BJ (cell line): ENCODE data around the gene DNMT1. TPM values are rescaled to one million over a fixed set of nuclear protein-coding genes. Genes with fewer than 3 reads are reported as not detected.

Experiments
- CTCF ChIA-PET: fragments of 350-600 bp; formaldehyde crosslinking; extraction: SDS; loops from one replicate; lab custom pipeline; 2021; ENCODE audit warnings: antibody characterized with exemption, inconsistent platforms; lab: Yijun Ruan, JAX
- POLR2A ChIA-PET: fragments of 300-600 bp; sonication (Branson Sonifier 250); formaldehyde crosslinking; extraction: SDS; loops from one replicate; lab custom pipeline; 2021; ENCODE audit warnings: antibody characterized with exemption; lab: Charles Lee
- DNase-seq: peaks from one replicate; pipeline ENCODE4 v3.0.0-alpha.2; 2011; ENCODE audit warnings: low read depth
- H3K27me3 ChIP-seq: 2 replicates; pipeline ENCODE4 v1.6.0; 2011; ENCODE audit warnings: low read length; ENCODE audit not compliant: control insufficient read depth, insufficient read depth
- H3K36me3 ChIP-seq: 2 replicates; pipeline ENCODE4 v1.5.1; 2011; ENCODE audit warnings: low read length; ENCODE audit not compliant: control insufficient read depth, insufficient read depth
- H3K4me3 ChIP-seq: 2 replicates; pipeline ENCODE4 v1.5.1; 2011; ENCODE audit warnings: low read depth, mild to moderate bottlenecking, control low read depth, low read length
- CTCF ChIP-seq: IDR thresholded peaks from 2 replicates; pipeline ENCODE4 v1.5.1; 2011; ENCODE audit warnings: low read depth, mild to moderate bottlenecking, control low read depth, inconsistent platforms, low read length, moderate library complexity; ENCODE audit not compliant: insufficient read depth
- polyA plus RNA-seq: library from polyadenylated mRNA; depleted of rRNA; stranded (reverse); fragments of >200 nt; gene quantifications from 2 replicates; pipeline ENCODE4 v1.2.3, GENCODE V29; 2011

The DNMT1 gene
- polyA plus RNA-seq, 1 experiment, result 31.5 TPM

GRCh38 chr19:10135551-10136334, 59.0 kb downstream of the DNMT1 start:
- POLR2A ChIA-PET, result no interaction called here
- CTCF ChIA-PET, result no interaction called here
- Histone ChIP-seq H3K27me3 (no peaks in the 10 kb centered on the region), H3K36me3 (peaks cover 47% of the 10 kb centered on the region), H3K4me3 (no peak overlapping the region)
- no peak for TF ChIP-seq CTCF
- no peak for DNase-seq

GRCh38 chr19:10134040-10134439, 60.7 kb downstream of the DNMT1 start:
- no peak for DNase-seq
- Histone ChIP-seq H3K27me3 (no peaks in the 10 kb centered on the region), H3K4me3 (no peak overlapping the region), H3K36me3 (peaks cover 35% of the 10 kb centered on the region)
- TF ChIP-seq CTCF, result no peak
- CTCF ChIA-PET, result interaction anchor here (1.3 to 1.9 kb wide), 2 partner anchors 15 to 116 kb away, joined by 3 to 7 read pairs; no protein-coding TSS in a partner anchor
- POLR2A ChIA-PET, result no interaction called here

- Histone ChIP-seq H3K4me3 (no peak overlapping the region), H3K36me3 (peaks cover 31% of the 10 kb centered on the region), H3K27me3 (no peaks in the 10 kb centered on the region)
- ChIA-PET CTCF (interaction anchor here (0.9 to 1.9 kb wide), 4 partner anchors 12 to 116 kb away, joined by 3 to 7 read pairs (median 4); no protein-coding TSS in a partner anchor), POLR2A (no interaction called here)
- DNase-seq, result no peak
- TF ChIP-seq CTCF, result no peak
Observed at GRCh38 chr19:10133596-10133995, 61.2 kb downstream of the DNMT1 start.

- Histone ChIP-seq H3K4me3 (no peak overlapping the region), H3K36me3 (peaks cover 25% of the 10 kb centered on the region), H3K27me3 (no peaks in the 10 kb centered on the region)
- no peak for TF ChIP-seq CTCF
- no peak for DNase-seq
- ChIA-PET POLR2A (no interaction called here), CTCF (interaction anchor here (0.9 to 1.9 kb wide), 5 partner anchors 9 to 117 kb away, joined by 3 to 7 read pairs (median 3); no protein-coding TSS in a partner anchor)
Observed at GRCh38 chr19:10132905-10133304, 61.8 kb downstream of the DNMT1 start.

DNA sequence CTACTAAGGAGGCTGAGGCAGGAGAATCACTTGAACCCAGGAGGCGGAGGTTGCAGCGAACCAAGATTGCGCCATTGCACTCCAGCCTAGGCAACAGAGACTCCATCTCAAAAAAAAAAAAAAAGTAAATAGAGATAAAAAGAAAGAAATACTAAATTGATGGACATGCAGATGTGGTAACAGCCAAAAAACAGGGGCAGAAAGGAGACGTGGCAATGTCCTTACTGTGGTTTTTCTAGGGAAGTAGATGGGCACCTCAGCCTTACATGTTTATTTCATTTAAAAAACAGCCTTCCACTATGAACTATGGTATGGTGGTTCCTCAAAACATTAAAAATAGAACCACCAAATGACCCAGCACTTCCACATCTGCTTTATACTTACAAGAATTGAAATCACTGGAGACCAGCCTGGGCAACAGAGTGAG, 68.5 kb downstream of the DNMT1 start:
- H3K36me3 ChIP-seq, result no peaks in the 10 kb centered on the region; the same call in 1 of the 2 replicates
- H3K27me3 ChIP-seq, result no peaks in the 10 kb centered on the region
- no peak for TF ChIP-seq CTCF
- DNase-seq, result no peak
- ChIA-PET POLR2A (no interaction called here), CTCF (interaction anchor here (1.0 kb wide), 1 partner anchor 144 kb away, joined by 3 read pairs; no protein-coding TSS in a partner anchor)
- H3K4me3 ChIP-seq, result no peak overlapping the region
